GM12892 (cell line): ENCODE data around the gene HPCAL1.

ENCODE experiments used
- DNase-seq: peaks from one replicate; pipeline ENCODE4 v3.0.0; 2011; ENCODE audit not compliant: insufficient read length
- FAIRE-seq: peaks from 2 replicates; lab custom pipeline; 2011; peaks lifted over from hg19 to GRCh38; lab: Jason Lieb, UNC
- POLR2A ChIP-seq: IDR thresholded peaks from 2 replicates; pipeline ENCODE4 v1.6.1; 2011; ENCODE audit warnings: low read depth, low read length, control low read depth
- POLR2AphosphoS5 ChIP-seq: IDR thresholded peaks from 2 replicates; pipeline ENCODE4 v1.6.1; 2011; ENCODE audit warnings: low read depth, low read length, control low read depth
- TAF1 ChIP-seq: IDR thresholded peaks from 2 replicates; pipeline ENCODE4 v1.6.1; 2011; ENCODE audit warnings: low read depth, mild to moderate bottlenecking, control low read depth, low read length, borderline replicate concordance

Gene HPCAL1

DNA sequence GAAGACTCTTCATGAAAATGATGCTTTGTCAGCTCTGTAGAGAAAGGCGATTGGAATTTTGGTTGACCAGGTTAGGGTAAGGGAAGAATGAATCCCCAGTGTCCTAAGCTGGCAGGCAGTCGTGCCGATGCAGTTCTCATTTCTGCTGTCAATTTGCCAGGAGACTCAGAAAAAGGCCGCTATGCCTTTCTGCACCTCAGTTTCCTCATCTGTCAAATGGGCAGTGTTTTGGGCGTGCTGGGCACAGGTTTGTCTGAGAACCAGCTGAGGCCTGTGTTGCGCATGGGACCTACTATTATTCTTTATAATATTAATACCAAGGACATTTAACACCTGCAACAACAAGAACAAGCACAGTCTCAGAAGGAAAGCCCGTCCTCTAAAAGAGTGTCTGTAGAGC, 50.3 kb downstream of the HPCAL1 start:
- TF ChIP-seq POLR2AphosphoS5: no peak
- DNase-seq: no peak
- no peak for FAIRE-seq

DNA sequence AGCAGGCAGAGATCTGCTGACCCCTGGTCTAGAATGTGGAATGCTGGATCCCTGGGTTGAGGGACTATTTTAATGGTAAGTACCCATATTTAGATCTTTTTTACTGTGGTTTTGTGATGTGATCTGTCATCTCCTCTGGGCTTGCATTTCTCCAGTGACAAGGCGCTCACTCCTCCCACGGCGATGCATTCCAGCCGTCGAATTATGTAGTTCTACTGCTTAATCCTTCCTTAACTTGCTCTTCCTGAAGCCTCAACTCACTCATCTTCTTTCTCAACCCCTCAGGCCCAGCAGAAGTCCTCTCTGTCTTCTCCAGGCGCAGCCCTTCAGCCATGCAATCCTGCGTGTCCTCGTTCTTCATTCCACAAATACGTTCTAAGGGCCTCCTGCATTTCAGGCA, 51.2 kb downstream of the HPCAL1 start:
- FAIRE-seq (no peak), DNase-seq (no peak)
- TF ChIP-seq TAF1: no peak
- no peak for TF ChIP-seq POLR2A
- TF ChIP-seq POLR2AphosphoS5: no peak

DNA sequence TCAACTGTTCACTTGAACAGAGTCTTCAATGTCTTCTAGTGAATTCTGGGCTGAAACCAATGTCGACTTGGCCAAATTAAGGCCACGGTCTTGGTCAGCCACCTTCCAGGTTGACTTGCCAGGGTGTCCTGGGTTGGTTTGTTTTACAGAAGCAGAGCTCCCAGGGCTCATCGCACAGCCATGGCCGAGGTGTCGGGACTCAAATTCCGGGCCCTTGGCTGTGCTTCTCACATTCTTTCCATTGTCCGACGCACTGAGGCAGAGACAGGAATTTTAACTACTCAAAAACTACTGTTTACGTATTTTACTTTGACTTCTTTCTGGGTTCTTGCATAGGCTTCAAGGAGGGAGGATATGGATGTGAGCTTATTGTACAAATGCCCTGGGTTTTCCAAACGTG, 51.7 kb downstream of the HPCAL1 start:
- no peak for FAIRE-seq
- TF ChIP-seq TAF1 (no peak), POLR2A (no peak), POLR2AphosphoS5 (no peak)
- no peak for DNase-seq

DNA sequence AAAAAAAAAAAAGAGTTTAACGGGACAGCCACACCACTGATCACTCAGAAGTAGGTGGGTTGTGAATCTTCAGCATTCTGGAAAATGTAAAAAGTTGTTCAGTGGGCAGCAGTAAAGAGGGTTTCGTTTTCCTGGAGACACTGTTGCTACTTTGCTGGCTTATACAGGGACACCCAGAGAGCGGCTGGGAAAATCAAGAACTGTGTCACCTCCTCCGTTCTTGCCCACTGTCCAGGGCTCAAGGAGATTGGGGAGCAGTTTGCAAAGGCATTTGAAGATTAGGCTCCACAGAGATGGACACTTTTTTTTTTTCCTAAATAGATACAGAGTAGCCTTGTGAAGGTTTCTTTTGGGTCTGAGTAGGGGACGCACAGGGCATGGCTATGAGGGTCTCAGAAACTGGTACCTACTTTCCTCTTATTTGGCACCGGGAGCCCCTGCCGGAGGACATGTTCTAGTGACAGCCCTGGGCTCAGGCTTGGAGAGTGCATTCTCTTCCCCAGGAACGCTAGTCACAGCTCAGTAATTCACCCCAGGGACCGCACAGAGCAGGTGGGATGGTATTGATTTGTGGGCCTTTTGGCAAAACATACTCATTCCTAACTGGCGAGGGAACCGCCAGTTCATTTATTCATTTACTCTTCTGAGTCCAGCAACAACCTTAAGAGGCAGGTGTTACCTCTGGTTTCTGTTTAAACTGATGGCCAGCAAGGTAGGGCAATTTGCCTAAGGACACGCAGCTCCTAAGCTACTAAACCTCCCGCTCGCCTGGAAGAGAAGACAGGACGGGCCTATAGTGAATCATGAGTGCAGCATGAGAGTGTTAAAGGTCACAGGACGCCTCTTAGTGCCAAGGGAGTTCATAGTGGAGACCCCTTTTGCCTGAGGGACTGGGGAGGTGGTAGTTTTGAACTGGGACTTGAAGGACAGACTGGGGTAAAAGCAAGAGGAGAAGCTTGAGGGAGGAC, 53.1 kb downstream of the HPCAL1 start:
- TF ChIP-seq POLR2A (no peak), TAF1 (no peak), POLR2AphosphoS5 (no peak)
- no peak for DNase-seq
- no peak for FAIRE-seq

DNA sequence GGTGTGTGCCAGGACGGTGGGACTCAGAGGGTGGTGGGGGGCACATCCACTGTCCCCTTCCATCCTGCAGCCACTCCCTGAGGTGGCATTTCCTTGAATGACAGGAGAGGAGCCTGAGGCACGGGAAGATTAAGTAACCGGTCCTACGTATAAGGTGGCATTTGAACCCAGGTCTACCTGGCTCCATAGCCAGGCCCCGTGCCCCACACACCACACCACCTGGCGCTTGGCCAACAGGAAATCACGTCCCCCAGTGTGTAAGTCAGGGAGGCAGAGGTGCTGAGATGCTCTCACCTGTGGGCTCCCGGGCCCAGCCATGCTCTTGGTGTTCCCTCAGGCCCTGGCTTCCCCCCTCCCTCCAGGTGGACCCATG, 53.7 kb downstream of the HPCAL1 start:
- no peak for FAIRE-seq
- no peak for DNase-seq

DNA sequence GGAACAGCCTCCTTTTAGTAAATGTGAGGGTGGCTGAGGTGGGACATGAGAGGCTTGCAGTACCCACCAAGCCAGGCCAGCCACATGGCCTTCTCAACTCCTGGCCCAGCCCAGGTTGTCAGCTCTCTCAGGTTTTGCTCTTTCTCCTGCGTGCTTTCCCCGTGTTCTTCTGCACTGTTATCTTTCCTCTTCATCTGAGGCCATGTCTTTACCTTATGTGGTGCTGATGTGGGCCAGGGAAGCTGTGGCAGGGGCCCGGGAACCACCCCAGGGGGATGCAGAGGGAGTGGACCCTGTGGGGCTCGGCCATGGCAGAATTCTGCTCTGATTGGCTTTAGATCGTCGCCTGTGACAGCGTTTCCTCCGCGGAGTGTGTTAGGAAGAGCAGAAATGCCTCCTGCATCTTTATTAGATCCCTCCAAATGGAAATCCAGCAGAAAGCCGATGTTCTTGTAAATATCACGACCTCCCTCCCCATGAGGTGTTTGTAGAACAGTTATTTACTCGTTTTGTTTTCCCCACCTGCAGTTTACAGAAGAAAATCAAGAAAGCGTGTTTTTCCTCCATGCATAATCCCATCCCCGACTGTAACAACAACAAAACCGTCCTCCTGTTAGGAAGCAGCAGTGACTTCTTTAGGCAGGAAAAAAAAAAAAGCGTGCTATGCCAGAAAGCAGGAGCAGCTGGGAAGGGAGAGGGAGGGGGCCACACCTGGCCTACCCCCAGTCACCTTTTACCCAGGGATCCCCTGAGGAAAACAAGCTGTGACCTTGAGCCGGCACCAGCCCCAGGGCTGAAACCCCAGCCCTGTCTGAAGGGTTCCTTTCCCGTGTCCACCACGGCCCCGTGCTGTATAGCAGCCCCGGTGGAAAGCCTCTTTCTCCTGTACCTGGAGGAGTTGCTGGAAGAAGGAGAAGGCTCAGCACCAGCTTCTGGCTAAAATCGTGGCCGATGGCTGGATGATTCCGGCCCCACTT, 54.8 kb downstream of the HPCAL1 start:
- TF ChIP-seq TAF1: no peak
- no peak for TF ChIP-seq POLR2AphosphoS5
- no peak for TF ChIP-seq POLR2A
- DNase-seq (no peak), FAIRE-seq (no peak)

More for the DNA sequence above, 53.7 kb downstream of the HPCAL1 start:
- no peak for TF ChIP-seq TAF1
- TF ChIP-seq POLR2AphosphoS5: no peak
- no peak for TF ChIP-seq POLR2A

DNA sequence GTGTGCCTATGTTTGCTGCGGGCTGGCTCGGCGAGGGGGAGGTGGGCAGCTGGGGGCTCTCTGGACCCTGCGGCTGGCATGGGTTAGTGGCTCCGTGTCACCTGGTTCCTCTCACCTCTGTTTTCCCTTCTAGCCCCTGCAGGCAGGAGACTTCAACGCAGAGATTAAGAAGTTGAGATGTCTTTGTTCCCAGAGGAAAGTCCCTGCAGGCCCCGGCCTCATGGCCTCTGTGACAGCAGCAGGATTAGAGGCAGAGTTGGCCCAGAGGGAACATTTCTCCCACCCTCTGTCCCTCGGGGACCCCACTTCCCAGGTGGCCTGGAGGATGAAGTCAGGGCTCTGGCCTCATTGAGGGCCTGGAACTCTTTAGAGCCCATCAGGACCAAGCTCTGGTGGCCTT, 56.5 kb downstream of the HPCAL1 start:
- FAIRE-seq: no peak
- no peak for TF ChIP-seq TAF1
- TF ChIP-seq POLR2A: no peak
- TF ChIP-seq POLR2AphosphoS5: no peak
- no peak for DNase-seq

DNA sequence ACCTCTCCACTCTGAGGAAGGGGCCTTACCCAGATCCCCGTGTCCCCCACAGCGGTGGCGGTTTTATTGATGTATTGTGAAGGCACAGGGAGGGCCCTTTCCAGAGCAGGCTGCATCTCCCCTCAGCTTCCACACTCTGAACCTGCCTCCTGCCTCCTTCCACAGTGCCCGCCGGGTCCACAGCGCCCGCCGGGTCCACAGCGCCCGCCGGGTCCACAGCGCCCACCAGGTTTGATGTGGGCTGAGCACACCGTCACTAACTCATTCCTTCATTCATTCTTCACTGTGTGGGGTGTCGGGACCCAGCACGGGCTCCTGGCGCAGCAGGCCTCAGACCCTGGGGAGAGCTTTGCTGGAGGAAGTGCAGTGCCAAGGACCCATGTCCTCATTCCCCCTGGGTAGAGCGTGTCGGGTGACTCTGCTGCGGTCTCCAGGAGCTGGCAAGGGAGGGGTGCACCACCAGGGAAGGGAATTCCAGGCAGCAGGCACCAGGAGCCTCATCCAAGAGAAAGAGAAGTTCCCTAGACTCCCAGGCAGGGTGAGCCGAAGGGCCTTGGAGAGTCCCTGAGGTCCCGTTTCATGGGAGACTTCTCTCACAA, 57.1 kb downstream of the HPCAL1 start:
- TF ChIP-seq POLR2A (no peak), TAF1 (no peak), POLR2AphosphoS5 (no peak)
- FAIRE-seq (no peak), DNase-seq (no peak)

DNA sequence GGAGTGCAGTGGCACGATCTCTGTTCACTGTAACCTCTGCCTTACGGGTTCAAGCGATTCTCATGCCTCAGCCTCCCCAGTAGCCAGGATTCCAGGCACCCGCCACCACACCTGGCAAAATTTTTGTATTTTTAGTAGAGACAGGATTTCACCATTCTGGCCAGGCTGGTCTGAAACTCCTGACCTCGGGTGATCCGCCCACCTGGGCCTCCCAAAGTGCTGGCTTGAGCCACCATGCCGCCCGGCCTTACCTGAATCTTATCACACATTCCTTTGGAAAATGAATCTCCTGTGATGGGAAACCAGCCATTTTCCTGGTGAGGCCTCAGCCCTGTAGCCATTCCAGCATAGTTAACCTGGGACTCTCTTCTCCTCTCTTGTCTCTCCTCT, 57.8 kb downstream of the HPCAL1 start:
- TF ChIP-seq POLR2A (no peak), TAF1 (no peak), POLR2AphosphoS5 (no peak)
- FAIRE-seq: no peak
- no peak for DNase-seq

DNA sequence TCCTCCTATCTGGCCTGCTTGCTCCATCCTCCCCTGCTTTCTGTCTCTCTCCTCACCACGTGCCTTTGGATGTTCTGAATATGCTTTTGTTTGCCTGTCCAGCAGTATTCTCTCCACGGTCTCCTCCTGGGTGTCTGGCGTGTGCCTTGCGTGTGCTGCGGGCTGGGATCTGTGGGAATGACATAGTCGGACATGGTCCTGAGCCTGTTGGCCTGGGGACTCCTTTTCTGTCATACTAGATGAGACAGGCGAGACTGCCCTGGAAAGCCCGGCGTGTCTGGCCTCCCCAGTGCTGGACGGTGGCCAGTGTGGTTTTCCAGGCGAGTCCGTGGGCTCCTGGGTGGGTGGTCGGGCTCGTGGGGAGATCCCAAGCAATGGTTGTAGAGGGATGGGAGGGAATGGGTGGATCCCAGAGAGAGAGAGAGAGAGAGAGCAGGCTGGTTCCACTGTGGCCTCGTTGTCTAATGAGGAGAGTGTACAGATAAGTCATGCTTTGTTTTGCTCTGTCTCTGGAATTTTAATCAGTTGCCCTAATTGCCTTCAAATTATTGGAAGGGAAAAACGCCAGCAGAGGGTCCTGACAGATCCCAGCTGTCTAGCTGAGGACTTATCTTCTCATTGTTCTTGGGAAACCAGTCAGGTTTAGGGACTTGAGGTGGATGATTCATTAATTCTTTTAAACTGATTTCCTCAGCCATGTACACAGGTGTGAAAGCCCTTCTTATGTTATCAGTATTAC, 58.3 kb downstream of the HPCAL1 start:
- DNase-seq: no peak
- TF ChIP-seq POLR2AphosphoS5 (no peak), POLR2A (no peak), TAF1 (no peak)
- no peak for FAIRE-seq
